SK-N-SH treated with all-trans-retinoic acid at 6 μM for 48 hours (cell line): ENCODE results near the gene PRTFDC1.

ENCODE experiments used
- OSR1 ChIP-seq: fragments of 250-450 bp; sonication (Bioruptor Pico); IDR thresholded peaks from 2 replicates; pipeline ENCODE4 v1.8.0; 2022; ENCODE audit warnings: moderate library complexity, mild to moderate bottlenecking, inconsistent platforms
- RARB ChIP-seq: fragments of 250-450 bp; sonication (Bioruptor Pico); IDR thresholded peaks from 2 replicates; pipeline ENCODE4 v1.8.0; 2021; ENCODE audit warnings: mild to moderate bottlenecking, moderate library complexity
- TF ChIP-seq, protein P1 (sequence below): fragments of 250-450 bp; sonication (Bioruptor Pico); IDR thresholded peaks from 2 replicates; pipeline ENCODE4 v1.8.0; 2020; ENCODE audit warnings: mild to moderate bottlenecking, moderate library complexity, borderline replicate concordance

DNA sequence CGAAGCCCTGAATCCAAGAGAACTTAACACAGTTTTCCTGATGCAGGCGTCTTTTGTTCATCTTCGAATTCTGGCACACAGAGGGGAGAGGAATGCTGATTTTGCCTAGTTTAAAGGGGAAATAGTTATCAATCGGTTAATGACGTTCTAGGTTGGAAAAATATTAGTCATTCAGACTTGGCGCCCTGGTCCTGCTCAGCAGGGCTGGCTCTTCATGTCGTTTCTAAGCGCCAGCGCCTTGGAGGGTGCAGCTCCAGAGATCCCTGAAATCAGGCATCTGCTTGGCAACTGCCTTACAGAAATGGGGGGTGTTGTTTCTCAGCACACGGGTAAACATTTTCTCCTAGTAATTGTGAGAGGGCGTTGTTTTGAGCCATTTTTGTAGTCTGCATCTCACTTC, 1.3 kb upstream of the PRTFDC1 start:
- TF ChIP-seq OSR1 (CRISPR knock-in tag) (no peak), RARB (CRISPR knock-in tag) (no peak)
- TF ChIP-seq, protein P1, sequence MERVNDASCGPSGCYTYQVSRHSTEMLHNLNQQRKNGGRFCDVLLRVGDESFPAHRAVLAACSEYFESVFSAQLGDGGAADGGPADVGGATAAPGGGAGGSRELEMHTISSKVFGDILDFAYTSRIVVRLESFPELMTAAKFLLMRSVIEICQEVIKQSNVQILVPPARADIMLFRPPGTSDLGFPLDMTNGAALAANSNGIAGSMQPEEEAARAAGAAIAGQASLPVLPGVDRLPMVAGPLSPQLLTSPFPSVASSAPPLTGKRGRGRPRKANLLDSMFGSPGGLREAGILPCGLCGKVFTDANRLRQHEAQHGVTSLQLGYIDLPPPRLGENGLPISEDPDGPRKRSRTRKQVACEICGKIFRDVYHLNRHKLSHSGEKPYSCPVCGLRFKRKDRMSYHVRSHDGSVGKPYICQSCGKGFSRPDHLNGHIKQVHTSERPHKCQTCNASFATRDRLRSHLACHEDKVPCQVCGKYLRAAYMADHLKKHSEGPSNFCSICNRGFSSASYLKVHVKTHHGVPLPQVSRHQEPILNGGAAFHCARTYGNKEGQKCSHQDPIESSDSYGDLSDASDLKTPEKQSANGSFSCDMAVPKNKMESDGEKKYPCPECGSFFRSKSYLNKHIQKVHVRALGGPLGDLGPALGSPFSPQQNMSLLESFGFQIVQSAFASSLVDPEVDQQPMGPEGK: no peak
